ENCODE results near the gene GUCY2C.

Gene GUCY2C

DNA sequence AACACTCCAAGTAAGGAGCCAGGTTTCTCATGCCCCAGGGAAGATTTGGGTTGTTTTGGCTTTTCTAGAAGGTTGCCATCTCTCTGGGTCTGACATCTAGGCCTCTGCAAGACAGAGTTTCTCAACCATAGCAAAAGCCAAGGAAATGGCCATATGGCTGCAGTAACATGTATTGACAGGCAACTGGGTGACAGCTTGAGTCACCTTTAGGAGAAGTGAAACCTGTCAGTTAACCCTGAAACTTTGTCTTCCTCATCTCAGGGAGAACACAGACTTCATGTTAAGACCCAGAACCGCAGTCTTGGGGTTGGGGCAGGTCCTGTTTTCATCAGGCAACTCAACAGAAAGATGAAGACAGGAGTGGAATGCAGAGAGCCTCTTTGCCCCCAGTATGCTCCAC, 82.7 kb downstream of the GUCY2C start:
- TF ChIP-seq, protein P1, sequence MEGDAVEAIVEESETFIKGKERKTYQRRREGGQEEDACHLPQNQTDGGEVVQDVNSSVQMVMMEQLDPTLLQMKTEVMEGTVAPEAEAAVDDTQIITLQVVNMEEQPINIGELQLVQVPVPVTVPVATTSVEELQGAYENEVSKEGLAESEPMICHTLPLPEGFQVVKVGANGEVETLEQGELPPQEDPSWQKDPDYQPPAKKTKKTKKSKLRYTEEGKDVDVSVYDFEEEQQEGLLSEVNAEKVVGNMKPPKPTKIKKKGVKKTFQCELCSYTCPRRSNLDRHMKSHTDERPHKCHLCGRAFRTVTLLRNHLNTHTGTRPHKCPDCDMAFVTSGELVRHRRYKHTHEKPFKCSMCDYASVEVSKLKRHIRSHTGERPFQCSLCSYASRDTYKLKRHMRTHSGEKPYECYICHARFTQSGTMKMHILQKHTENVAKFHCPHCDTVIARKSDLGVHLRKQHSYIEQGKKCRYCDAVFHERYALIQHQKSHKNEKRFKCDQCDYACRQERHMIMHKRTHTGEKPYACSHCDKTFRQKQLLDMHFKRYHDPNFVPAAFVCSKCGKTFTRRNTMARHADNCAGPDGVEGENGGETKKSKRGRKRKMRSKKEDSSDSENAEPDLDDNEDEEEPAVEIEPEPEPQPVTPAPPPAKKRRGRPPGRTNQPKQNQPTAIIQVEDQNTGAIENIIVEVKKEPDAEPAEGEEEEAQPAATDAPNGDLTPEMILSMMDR (IDR thresholded peaks at IDR 0.05), result no peak
- no peaks in the 10 kb centered on the region for H3K36me3 ChIP-seq (ENCODE audit: control insufficient read depth, insufficient read depth, low read length)
- no peak overlapping the region for H3K27ac ChIP-seq
- no peak overlapping the region for H2AFZ ChIP-seq
- no peaks in the 10 kb centered on the region for H3K4me1 ChIP-seq
- no peak overlapping the region for H3K4me2 ChIP-seq (ENCODE audit: low read length)
- H3K27me3 ChIP-seq (ENCODE audit: control insufficient read depth, insufficient read depth, low read length), result no peaks in the 10 kb centered on the region
- no peaks in the 10 kb centered on the region for H3K79me2 ChIP-seq
- no peak overlapping the region for H3K9ac ChIP-seq
- peaks cover 3% of the 10 kb centered on the region for H3K9me3 ChIP-seq (ENCODE audit: control insufficient read depth, low read length)
- no peak overlapping the region for H3K4me3 ChIP-seq (ENCODE audit: low read depth, low read length)

DNA sequence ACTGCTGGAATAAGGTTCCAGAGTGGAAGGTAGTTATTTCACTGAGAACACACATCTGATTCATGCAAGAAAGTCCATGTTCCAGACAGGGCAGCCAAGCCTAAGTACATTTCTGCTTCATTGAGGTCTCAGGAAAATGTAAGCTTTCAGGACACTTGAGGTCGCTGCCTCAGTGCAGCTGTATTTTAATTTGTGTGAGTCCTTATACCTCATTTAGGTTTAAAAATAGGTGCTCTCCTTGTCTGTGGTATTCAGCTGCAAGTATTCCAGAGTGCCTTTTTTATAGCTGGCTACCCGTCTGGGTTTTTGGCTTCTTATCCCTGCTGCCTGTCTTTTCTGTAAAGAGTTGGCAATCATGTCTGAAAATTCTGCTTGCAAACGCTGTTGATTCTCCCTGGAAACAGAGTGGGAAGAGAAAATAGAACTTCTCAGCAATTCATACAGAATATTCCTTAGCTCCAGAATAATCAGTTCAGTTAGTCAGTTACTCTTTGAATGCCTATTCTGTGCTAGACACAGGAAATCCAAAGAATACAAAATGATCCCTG, 83.4 kb downstream of the GUCY2C start:
- no peak overlapping the region for H3K9ac ChIP-seq
- no peaks in the 10 kb centered on the region for H3K4me1 ChIP-seq
- H3K4me3 ChIP-seq (ENCODE audit: low read depth, low read length), result no peak overlapping the region
- H2AFZ ChIP-seq, result no peak overlapping the region
- H3K36me3 ChIP-seq (ENCODE audit: control insufficient read depth, insufficient read depth, low read length), result no peaks in the 10 kb centered on the region
- H3K9me3 ChIP-seq (ENCODE audit: control insufficient read depth, low read length), result peaks cover 3% of the 10 kb centered on the region
- no peaks in the 10 kb centered on the region for H3K79me2 ChIP-seq
- H3K27me3 ChIP-seq (ENCODE audit: control insufficient read depth, insufficient read depth, low read length), result no peaks in the 10 kb centered on the region
- TF ChIP-seq, protein P1 (IDR thresholded peaks at IDR 0.05), result no peak
- H3K4me2 ChIP-seq (ENCODE audit: low read length), result no peak overlapping the region
- H3K27ac ChIP-seq, result no peak overlapping the region

DNA sequence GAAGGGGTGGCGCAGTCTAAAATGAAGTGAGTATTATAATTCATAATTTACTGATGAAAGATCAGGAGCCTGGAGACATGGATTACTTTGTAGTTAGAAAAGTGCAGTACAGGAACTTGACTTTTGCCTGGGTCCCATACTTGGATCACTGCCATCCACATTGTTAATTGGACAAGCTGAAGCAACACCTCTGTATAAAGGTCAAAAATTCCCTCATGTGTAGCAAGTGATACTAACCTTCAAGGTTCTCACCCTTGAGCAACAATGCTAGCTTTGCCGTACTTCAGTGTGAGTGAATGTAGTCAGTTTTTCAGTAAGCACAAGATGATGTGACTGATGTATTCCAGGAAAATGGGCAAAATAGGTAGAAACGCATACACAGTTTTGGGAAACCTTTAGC, 84.1 kb downstream of the GUCY2C start:
- no peak overlapping the region for H3K27ac ChIP-seq
- H3K9ac ChIP-seq, result no peak overlapping the region
- H3K4me1 ChIP-seq, result no peaks in the 10 kb centered on the region
- peaks cover 3% of the 10 kb centered on the region for H3K9me3 ChIP-seq (ENCODE audit: control insufficient read depth, low read length)
- H3K4me2 ChIP-seq (ENCODE audit: low read length), result no peak overlapping the region
- H3K79me2 ChIP-seq, result no peaks in the 10 kb centered on the region
- TF ChIP-seq, protein P1 (IDR thresholded peaks at IDR 0.05), result no peak
- no peak overlapping the region for H3K4me3 ChIP-seq (ENCODE audit: low read depth, low read length)
- no peaks in the 10 kb centered on the region for H3K27me3 ChIP-seq (ENCODE audit: control insufficient read depth, insufficient read depth, low read length)
- no peak overlapping the region for H2AFZ ChIP-seq
- H3K36me3 ChIP-seq (ENCODE audit: control insufficient read depth, insufficient read depth, low read length), result no peaks in the 10 kb centered on the region

DNA sequence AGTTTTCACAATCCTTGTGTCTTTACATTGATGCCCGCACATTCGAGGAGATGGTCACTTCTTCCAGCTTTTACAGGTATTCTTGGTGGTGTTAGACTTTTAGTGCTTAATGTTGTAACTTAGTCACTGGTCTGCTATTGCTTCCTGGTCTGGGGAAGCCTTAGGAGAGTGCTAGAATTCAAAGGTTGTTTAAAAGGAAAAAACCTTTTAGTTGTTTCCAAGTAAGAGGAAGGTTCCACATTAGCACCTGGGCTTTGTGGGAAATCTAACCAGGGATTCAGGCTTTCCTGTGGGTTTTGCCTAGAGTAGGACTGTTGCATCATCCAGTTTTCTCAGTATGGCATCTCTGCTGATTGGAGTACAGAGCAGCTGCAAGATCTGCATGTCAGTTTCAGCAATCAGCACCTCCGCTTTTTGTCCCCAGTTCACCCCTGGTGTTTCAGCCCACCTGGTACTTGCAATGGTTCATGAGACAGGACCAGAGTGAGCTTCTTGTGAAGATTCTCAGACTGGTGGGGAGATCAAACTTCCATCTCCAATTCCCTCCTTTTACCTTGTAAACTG, 84.7 kb downstream of the GUCY2C start:
- H3K9ac ChIP-seq, result no peak overlapping the region
- no peak overlapping the region for H3K4me2 ChIP-seq (ENCODE audit: low read length)
- H3K27ac ChIP-seq, result no peak overlapping the region
- H3K9me3 ChIP-seq (ENCODE audit: control insufficient read depth, low read length), result peaks cover 3% of the 10 kb centered on the region
- no peaks in the 10 kb centered on the region for H3K27me3 ChIP-seq (ENCODE audit: control insufficient read depth, insufficient read depth, low read length)
- H3K4me1 ChIP-seq, result no peaks in the 10 kb centered on the region
- no peaks in the 10 kb centered on the region for H3K79me2 ChIP-seq
- H3K4me3 ChIP-seq (ENCODE audit: low read depth, low read length), result no peak overlapping the region
- TF ChIP-seq, protein P1 (IDR thresholded peaks at IDR 0.05), result no peak
- H3K36me3 ChIP-seq (ENCODE audit: control insufficient read depth, insufficient read depth, low read length), result no peaks in the 10 kb centered on the region
- no peak overlapping the region for H2AFZ ChIP-seq

DNA sequence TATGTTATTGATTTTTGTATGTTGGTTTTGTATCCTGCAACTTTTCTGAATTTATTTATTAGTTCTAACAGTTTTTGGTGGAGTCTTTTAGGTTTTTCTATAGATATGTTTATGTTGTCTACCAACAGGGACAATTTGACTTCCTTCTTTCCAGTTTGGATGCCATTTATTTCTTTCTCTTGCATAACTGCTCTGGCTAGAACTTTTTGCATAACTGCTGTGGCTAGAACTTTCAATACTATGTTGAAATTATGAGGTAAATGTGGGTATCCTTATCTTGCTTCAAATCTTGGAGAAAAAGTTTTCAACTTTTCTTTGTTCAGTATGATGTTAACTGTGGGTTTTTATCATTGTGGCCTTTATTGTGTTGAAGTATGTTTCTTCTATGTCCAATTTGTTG, 88.8 kb downstream of the GUCY2C start:
- TF ChIP-seq, protein P1 (IDR thresholded peaks at IDR 0.05), result no peak
- H3K36me3 ChIP-seq (ENCODE audit: control insufficient read depth, insufficient read depth, low read length), result no peaks in the 10 kb centered on the region
- H3K4me1 ChIP-seq, result no peaks in the 10 kb centered on the region
- H3K9me3 ChIP-seq (ENCODE audit: control insufficient read depth, low read length), result peaks cover 3% of the 10 kb centered on the region
- H3K79me2 ChIP-seq, result no peaks in the 10 kb centered on the region
- no peaks in the 10 kb centered on the region for H3K27me3 ChIP-seq (ENCODE audit: control insufficient read depth, insufficient read depth, low read length)
- no peak overlapping the region for H3K9ac ChIP-seq
- no peak overlapping the region for H3K4me2 ChIP-seq (ENCODE audit: low read length)
- H3K27ac ChIP-seq, result no peak overlapping the region
- no peak overlapping the region for H3K4me3 ChIP-seq (ENCODE audit: low read depth, low read length)
- no peak overlapping the region for H2AFZ ChIP-seq
